Suprapubic skin (tissue), 4 donors: Measurements from ENCODE around the gene TDRD3.

ENCODE experiments used
- CTCF ChIP-seq, 2 donors: fragments of 200-600 bp in 1 of 2; fragments of 450-650 bp in 1 of 2; sonication (generic) in 1 of 2; IDR thresholded peaks; one replicate each; pipeline ENCODE4 v1.5.1; 2016 to 2019; ENCODE audit warnings: antibody characterized with exemption in 2 of 2, mild to moderate bottlenecking in 1 of 2, moderate library complexity in 1 of 2
- EP300 ChIP-seq: sonication (generic); formaldehyde crosslinking; IDR thresholded peaks from one replicate; pipeline ENCODE4 v1.6.1; 2017; ENCODE audit warnings: antibody characterized with exemption
- POLR2A ChIP-seq, 2 donors: fragments of 450-650 bp; IDR thresholded peaks; one replicate each; pipeline ENCODE4 v1.6.1; 2017; ENCODE audit warnings: antibody characterized with exemption in 2 of 2, mild to moderate bottlenecking in 2 of 2, moderate library complexity in 2 of 2
- POLR2AphosphoS5 ChIP-seq, 3 donors: sonication (generic); formaldehyde crosslinking; IDR thresholded peaks; one replicate each; pipeline ENCODE4 v1.6.1; 2017; ENCODE audit warnings: antibody characterized with exemption in 3 of 3

GRCh38 chr13:60355056-60355455 is 42.0 kb upstream of the TDRD3 start:
- no peak for TF ChIP-seq POLR2A (IDR thresholded peaks at IDR 0.05)
- no peak for TF ChIP-seq CTCF (IDR thresholded peaks at IDR 0.05)
- no peak for TF ChIP-seq EP300
- TF ChIP-seq POLR2AphosphoS5 (IDR thresholded peaks at IDR 0.05): no peak
